NCI-H1048 (cell line): ENCODE results near the gene CDC14B.
"Not testable (repeated sequence)": the region's sequence is repeated elsewhere in the genome, so short reads cannot be mapped to it uniquely, and the experiment has no call there.

ENCODE experiments used
- DNase-seq: peaks from one replicate; lab custom pipeline; 2025; lab: John Stamatoyannopoulos, UW

The CDC14B gene

DNA sequence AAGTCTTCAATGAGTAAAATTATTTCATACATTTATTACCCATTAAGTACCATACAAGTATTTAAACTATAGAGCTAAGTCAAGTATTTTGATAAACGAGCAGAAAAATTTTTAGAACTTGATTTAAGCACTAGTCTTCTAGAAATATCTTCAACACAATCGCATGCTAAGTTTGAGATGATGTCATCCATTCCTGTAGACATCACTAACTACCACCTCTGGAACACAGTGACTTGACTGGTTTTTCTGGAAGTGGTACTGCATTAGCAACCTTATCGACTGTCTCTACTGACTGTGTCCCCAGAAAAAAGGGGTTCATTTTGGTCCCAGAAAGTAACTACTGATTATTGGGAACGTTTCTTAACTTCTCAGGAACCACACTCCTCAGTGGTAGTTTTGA lies 69.0 kb downstream of the CDC14B start:
- no peak for DNase-seq

DNA sequence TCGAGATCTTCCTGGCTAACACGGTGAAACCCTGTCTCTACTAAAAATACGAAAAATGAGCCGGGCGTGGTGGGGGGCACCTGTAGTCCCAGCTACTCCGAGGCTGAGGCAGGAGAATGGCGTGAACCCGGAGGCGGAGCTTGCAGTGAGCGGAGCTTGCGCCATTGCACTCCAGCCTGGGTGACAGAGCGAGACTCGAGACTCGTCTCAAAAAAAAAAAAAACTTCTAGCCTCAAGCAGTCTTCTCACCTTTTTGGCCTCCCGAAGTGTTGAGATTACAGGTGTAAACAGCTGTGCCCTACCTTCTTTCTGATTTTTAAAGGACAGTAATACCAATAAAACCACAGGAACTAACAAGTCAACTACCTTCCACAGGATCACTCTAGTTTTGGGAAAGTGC lies 76.5 kb downstream of the CDC14B start:
- DNase-seq = not testable (repeated sequence)

DNA sequence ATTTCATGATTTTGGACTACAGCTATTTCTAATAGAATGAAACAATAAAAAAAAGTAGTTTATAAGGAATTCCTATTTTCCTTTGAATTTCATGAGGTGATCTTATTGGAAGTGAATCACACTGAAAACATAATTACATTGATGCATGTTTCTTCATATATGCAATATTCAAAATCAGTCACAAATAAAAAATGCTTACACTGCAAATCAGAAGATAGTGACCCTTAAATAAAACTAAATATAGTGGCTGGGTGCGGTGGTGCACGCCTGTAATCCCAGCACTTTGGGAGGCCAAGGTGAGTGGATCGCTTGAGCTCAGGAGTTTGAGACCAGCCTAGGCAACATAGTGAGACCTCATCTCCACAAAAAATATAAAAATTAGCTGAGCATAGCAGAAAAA lies 79.5 kb downstream of the CDC14B start:
- no peak for DNase-seq

DNA sequence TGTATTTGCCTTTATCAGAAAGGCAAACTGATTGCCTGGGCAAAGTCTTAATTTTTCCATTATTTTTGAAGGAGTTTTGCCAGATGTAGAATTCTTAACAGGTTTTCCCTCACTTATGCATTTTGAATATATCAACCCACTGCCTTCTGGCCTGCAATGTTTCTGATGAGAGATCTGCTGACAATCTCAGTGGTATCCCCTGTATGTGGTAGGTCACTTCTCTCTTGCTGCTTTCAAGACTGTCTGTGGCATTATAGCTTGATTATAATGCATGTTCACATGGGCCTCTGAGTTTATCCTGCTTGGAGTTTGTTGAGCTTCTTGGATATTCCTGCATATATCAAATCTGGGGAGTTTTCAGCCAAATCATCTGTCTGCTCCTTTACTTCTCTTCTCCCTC lies 87.5 kb downstream of the CDC14B start:
- DNase-seq = no peak

DNA sequence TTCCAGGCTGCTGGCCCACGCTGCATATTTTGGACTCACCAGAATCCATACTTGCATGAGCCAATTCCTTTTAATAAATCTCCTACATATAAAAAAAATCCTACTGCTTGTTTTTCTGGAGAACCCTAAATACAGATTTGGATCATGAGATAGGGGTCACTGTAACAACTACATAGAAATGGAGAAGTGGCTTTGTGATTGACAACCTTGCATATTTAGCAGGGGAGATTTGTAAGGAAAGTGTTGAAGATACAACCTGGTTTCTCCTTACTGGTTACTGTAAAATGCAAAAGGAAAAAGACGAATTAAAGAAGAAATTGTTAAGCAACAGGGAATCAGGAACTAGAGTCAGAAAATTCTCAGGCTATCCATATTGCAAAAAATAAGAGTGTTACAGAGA lies 94.9 kb downstream of the CDC14B start:
- DNase-seq = no peak

DNA sequence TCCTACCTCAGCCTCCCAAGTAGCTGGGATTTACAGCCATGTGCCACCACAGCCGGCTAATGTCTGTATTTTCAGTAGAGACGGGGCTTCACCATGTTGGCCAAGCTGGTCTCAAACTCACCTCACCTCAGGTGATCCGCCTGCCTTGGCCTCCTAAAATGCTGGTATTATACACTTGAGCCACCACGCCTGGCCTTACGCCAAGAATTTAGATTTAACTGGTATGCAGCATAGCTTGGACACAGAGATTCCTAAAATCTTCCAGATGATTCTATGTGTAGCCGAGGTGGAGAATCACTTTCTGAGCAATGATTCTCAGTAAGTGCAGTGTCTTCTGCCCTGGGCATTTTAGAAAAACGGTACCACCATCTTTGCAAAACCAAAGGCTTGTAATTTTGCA lies 95.6 kb downstream of the CDC14B start:
- DNase-seq = no peak

DNA sequence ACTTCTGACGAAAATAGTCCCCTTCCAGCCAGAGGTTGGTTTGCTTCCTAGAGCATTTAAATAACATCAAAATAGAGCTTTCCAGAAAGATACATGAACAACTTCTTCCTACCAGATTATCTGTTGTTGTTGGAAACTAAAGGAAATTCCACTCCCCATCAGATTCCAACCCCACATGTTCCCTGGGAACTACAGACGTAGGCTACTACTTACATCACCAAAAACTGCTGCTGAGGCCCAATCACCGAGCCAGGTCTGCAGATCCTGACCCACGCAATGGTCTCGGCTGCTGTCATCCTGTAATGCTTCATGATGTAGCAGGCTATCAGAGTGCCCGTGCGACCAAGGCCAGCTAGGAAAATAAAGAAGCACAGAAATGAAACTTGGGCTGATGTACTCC lies 96.3 kb downstream of the CDC14B start:
- no peak for DNase-seq

DNA sequence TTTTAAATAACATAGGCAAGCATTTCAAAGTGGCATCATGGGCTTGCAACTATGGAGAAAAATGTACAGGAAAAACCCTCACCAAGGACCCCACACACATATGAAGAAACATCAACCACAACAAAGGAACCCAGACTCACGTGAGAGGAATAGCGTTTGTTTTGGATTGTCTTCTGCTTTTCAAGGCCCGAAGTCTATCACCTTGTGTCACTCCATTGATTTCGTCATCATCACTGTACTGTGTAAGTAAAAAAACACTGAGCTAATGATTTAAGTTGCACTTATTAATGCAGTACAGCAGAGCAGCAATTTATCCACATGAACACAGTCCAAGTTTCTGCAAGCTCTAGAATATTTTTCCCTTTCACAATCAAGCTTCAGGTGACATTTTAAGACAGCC lies 97.3 kb downstream of the CDC14B start:
- no peak for DNase-seq

DNA sequence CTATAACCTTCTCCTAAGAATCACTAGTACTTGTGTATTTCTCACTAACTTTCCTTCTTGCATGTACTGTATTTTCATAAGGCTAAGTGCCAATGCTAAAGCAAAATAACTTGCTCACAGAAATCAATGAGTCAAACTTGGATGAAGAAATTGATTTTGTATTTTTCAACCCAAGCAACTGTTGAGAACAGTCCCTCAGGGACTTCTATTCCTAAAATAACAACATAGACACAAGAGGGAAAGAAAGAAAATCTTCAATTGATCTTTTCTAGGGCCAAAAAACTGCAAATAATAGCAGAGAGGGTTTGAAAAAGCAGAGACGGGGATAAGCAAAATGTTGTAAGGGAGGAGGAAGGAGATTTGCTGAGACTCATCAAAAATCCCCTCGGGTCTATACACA lies 99.9 kb downstream of the CDC14B start:
- no peak for DNase-seq

DNA sequence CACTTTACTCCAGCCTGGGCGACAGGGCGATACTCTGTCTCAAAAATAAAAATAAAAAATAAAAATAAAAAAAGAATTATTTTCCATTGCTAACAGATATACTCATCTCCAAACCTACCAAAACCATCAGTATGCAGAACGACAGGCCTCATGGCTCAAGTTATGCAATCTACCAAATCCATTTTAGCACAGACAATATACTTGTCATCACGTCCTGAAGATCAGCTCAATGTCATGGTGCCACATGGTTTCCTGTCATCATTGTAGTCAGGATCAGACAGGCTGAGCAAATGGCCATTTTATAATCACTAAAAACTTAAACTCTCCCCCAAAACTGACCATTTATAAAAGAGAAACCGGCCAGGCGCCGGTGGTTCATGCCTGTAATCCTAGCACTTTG lies 100.5 kb downstream of the CDC14B start:
- no peak for DNase-seq

DNA sequence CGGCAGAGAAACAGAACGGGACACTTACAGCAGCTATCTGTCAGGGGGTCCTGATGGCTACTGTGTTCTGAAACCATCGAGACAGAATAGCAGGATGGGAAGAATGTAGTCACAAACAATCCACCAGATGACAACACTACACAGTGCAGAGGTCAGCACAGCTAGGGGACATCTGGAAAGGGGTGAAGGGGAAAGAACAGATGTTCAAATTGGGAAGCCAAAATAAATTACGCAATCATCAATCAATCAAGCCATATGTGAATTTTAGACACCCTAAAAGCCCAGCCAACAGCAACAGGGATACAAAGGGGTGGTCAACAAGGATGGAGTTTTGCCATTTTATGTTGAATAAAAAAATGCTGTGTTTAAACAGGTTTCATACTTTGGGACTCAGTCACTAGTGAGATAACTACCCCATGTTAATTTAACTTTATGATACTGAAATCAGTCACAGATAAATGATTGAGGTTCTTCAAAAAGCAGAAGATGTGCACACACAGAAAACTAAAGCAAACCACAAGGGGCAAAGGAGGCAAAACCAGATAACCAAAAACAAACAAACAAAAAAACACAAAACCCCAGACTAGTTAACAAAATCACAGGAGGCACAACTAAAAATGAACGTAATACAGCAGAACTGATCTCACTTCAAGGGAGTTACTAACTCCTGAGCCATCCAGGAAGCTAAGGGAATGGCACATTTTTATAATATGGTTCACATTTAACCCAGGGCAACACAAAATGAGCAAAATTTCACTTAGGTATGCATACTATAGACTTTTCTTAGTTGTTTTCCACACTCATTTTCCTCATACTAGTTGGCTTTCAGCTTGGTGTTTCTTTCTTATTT lies 103.8 kb downstream of the CDC14B start:
- DNase-seq = no peak

DNA sequence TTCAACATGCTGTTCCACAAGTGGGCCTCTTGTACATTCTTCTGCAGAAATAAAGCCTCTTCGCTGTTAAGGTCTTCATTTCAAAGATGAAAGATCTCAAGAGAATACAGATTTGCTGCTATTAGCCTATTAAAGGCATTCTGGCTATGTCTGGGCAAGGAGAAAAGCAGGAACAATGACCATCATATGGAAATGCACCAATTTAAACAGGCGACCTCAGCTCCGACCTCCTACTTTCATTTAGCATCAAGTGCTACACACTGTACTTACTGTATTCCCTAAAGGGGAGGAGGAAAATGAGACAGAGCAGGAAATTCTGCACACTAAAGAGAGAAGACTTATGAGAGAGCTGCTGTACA lies 104.9 kb downstream of the CDC14B start:
- no peak for DNase-seq

DNA sequence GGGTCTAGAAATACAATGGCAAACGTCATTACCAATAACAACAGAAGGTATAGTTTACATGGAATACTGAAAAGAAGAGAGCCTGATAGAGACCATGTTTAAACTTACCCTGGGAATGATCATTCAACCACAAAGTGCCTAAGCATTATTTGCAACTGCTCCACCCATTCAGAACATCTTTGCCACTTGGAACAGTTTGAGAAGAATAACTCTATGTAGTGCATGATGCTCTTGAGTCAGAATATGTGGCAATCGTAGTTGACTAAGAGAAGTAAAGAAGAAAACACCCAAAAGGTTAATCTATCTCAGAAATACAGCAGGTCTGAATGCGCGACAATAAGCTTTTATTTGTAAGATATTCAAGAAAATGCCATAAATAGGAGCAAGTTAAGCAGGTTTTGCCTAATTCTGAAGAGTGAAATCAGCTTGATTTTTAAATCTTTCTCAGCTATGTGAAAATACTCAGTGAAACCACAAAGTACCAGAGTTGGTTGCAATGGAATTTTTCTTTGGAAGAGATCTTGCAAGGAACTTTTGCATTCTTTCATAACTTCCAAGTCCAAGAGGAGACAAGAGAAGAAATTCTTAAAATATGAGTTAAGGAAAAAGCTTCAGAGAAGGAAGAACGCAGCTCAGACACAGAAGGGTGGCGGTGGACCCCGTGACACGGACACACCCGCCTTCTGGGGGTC lies 105.4 kb downstream of the CDC14B start:
- no peak for DNase-seq

DNA sequence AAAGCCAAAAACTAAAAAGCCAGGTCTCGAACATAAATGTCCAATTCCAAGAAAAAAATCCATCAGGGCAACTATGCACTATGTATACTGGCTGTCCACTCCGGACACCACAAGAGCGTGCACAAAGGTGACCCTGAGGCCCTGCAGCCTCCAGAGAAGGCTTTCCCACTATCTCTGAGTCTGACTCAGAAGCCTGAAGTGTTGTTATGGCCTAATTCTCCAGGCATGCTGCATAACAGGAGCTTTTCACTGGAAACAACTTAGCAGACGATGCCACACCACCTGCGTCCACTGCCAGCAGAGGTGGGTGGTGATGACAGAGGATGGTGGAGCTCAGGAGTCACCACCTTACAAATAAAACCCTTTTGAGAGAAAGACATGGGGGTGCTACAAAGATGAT lies 106.0 kb downstream of the CDC14B start:
- no peak for DNase-seq

DNA sequence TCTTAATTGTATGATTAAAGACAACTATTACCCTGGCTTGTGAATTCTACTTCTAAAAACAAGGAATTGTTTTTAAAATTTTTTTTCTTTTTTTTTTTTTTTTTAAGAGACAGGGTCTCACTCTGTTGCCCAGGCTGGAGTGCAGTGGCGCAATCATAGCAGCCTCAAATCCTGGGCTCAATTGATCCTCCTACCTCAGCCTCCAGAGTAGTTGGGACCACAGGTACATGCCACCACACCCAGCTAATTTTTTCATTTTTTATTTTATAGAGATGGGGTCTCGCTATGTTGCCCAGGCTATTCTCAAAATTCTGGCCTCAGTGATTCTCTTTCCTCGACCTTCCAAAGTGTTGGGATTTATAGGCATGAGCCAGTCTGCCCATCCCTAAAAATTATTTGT lies 107.4 kb downstream of the CDC14B start:
- no peak for DNase-seq

DNA sequence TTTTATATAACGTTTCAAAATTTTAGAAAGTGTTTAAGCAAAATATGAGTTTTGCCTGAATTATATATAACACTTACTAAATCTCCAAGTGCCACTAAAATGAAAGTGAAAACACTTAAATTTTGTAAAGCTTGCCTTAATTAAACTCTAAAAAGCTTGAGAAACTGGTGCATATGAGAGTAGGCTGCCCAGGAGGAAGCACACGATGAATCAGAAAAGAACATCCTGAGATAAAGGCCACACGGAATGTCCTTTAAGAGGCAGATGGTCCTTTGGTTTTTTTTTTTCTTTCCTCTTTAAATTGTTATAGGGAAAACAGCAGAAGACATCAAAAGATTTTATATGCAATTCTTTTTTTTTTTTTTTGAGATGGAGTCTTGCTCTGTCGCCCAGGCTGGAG lies 109.4 kb downstream of the CDC14B start:
- DNase-seq = no peak

DNA sequence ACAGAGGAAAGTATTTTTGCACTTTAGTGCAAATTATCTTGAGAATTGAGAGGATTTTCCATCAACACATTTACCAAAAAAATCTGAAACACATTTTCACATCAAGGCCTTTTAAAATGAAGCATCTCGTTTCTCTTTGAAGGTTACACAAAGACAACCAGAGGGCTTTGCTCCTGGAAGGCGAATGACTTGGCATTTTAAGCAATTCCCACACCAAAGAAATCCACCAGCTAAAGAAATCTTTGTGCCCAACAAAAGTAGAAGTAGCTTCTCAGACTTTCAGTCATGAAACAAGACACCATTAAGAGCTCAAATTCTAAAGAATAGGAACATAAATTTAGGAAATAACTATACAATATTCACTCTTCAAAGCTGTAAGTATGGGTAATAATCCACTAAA lies 109.8 kb downstream of the CDC14B start:
- no peak for DNase-seq

DNA sequence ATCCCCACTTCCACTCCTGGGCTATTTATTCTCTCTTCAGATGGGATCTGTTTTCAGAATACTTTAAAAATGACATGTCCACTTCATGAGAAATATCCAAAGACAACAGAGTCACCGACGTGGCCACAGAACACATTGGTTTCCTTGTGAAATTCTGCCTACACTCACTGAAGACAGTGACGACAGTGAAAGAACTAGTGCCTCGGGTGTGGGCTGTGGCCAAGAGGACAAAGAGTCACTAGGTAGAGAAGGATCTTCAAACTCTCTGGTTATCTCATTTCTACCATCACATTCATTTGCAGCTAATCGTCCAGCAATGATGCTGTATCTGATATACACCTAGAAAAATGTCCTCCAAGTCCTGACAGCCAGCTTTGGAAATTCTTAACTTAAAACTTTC lies 110.6 kb downstream of the CDC14B start:
- no peak for DNase-seq

DNA sequence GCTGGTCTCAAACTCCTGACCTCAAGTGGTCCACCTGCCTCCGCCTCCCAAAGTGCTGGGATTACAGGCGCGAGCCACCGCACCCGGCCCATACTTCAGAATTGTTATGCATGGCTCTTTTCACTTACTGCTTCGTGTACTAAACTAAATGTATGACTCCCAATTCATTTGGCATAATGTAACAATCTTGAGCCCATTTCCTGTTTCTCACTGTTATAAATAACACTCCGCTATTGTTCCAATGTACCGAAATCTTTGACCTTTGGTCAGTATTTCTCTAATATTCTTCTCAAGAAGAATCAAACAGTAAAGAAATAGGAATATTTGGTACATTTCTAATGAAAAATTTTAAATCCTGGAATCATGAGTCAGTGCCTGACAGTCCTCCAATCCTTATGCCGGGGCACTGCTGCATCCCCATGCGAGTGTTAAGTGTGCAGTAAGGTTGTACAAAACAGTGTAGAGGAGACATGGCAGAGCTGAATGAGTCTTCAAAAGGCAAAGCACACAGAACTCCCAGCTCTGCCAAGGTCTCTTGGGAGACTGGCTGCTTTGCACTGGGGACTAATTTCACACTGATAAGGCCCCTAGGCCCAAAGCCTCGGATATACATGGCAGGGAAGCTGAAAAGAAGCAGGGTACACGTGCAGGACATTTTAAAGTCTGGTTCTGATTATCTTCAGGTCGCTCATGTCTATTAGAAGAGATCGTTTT lies 111.3 kb downstream of the CDC14B start:
- DNase-seq = no peak

DNA sequence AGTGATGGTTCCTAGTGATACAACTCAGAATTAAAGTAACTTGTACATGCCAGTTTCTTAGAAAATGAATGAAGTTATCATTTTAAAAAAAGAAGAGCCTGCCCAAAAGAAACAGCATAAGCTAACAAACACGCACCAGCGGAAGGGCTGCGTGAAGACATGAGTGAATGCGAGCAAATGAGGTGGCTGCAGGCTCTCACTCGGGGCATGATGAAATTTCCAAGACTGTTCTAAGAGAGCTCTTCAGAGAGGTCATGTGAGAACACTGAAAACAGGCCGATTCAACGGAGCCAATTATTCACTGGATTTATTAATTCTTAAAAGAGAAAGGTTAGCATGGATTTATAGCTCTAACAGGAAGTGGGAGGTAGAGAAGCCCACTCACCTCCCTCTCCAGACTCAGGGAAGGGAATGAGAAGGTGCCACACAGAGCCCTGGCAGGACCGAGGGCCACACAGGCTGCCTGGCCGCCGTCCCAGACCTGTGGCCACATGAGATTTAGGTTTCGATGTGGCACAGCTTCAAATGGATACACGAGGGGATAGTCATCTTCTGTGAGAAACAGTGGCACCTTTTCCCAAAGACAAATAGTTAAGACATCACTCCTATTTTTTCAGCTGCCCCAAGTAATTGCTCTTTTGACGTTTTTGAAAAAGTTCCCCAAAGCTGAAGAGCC lies 114.2 kb downstream of the CDC14B start:
- DNase-seq = no peak

DNA sequence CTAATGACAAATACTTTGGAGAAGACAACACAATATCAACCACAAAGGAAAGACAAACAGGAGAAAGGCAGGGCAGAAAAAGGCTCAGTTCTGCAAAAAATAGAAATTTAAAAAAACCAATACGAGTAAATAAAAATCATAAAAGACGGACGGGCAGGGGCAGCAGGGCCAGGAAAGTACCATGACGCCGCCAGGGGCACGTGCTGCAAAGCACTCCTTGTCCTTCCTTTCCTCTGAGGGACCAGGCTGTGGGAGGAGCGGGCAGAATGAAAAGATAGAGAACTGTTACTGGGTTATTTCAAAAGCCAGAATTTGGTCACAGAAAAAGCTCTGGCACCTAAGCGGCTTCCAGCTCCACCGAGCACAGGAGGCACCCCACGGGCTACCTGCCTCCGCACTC lies 115.7 kb downstream of the CDC14B start:
- no peak for DNase-seq

DNA sequence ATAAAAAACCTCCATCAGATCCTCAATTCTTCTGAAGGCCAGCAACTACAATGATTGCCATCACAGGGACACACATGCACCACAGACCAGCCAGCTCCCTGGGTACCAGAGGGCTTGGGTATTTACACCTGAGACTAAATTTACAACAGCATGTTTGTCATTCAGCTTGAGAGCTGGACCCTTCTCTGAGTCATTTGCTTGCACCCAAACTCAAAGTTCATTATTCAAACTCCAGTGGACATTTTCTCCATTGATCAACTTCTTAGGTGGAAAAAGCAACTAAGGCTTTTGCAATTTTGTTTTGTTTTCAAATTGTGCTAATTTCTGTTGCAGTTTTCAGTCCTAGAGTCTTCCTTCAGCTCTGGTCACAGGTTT lies 116.3 kb downstream of the CDC14B start:
- DNase-seq = not testable (repeated sequence)
